NCI-H2081 (cell line): ENCODE measurements around the gene SFRP2.

Source experiments
- DNase-seq, 2 experiments: peaks; one replicate each; lab custom pipeline; 2025; lab: John Stamatoyannopoulos, UW

The SFRP2 gene

DNA sequence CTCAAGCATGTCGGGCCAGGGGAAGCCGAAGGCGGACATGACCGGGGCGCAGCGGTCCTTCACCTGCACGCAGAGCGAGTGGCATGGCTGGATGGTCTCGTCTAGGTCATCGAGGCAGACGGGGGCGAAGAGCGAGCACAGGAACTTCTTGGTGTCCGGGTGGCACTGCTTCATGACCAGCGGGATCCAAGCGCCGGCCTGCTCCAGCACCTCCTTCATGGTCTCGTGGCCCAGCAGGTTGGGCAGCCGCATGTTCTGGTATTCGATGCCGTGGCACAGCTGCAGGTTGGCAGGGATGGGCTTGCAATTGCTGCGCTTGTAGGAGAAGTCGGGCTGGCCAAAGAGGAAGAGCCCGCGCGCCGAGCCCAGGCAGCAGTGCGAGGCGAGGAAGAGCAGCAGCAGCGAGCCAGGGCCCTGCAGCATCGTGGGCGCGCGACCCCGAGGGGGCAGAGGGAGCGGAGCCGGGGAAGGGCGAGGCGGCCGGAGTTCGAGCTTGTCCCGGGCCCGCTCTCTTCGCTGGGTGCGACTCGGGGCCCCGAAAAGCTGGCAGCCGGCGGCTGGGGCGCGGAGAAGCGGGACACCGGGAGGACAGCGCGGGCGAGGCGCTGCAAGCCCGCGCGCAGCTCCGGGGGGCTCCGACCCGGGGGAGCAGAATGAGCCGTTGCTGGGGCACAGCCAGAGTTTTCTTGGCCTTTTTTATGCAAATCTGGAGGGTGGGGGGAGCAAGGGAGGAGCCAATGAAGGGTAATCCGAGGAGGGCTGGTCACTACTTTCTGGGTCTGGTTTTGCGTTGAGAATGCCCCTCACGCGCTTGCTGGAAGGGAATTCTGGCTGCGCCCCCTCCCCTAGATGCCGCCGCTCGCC, at the start of gene SFRP2:
Gene SFRP2, minus strand, starts transcription at position 671 of the 864 bp plus-strand sequence. Its CDS starts 248 bp downstream, at position 423.
- DNase-seq = no peak

DNA sequence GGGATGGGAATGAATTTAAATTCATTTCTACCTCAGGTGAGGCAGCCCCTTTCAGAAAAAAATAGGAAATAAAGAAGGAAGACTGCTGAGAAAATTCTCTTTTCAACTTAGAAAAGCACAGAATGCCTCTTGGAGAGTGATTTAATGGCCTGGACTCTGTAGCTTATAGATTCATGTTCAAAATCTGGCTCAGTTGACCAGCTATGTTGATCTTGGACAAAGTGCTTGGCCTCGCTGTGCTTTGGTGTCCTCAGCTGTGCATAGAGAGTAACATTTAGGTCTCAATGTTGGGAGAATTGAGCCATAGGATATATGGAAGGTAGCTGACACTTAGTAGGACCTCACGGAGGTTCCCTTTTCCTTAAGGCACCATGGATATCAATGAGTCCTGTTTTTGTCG, 49.7 kb upstream of the SFRP2 start:
- DNase-seq = no peak

- DNase-seq = peak in 1 of 2 experiments; percentile 24
These were observed 46.0 kb upstream of the SFRP2 start for GRCh38 chr4:153834901-153835300.

DNA sequence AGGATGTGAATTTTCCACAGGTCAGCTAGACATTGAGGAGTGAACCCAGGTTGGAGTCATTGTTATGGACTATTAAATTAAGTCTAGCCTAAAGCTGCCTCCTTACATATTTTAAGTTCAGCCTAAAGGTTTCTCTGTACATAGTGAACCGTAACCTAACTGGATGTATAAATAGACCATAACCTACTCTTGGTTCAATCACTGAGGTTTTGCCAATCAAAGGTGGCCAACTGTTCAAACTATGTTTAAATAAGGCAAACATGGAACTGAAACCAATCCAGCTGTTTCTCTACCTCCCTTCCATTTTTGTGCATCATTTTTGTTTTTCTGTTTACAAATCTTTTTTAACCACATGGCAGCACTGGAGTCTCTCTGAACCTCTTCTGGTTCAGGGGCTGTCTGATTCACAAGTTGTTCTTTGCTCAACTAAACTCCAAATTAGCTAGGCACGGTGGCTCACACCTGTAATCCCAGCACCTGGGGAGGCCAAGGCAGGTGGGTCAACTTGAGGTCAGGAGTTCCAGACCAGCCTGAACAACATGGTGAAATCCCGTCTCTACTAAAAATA, 43.9 kb upstream of the SFRP2 start:
- DNase-seq = no peak

GRCh38 chr4:153832054-153832453, 43.2 kb upstream of the SFRP2 start:
- no peak for DNase-seq

DNA sequence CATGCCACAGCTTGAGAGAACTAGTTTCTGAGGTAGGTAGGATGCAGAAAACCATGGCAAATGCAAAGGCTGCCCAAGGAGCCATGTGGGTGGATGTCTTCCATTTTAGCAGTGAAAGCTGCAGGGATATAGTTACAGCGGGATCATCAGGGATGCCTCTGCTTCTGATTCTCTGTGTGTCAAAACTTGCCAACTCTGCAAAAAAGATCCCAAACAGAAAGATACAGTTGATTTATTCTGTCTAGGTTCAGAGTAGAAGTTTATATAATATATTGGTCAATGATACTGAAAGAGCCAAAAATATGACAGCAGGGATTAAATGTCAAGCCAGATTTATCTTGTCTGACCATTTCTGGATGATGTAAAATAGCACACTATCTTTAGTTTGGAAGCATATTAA, 42.4 kb upstream of the SFRP2 start:
- DNase-seq = no peak

- DNase-seq = no peak
These were observed 36.8 kb upstream of the SFRP2 start for GRCh38 chr4:153825691-153826090.

GRCh38 chr4:153825126-153825525, 36.2 kb upstream of the SFRP2 start:
- no peak for DNase-seq

DNA sequence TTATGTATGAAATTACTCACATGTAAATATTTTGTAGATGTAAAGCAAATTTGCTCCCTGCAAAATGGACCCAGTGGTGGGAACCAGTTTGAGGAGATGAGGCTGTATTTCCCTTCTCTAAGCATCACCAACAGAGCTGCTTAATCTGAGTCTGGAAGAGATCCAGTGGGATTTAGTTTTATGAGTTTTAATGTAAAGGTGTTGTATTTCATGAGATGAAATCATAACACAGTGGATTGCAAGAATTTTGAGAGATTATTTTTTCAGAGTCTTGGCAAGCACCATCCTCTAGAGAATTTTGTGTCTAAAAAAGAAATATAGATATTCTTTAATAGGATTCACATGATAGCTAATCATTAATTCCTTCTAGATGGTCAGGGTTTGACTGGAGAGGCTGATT, 35.6 kb upstream of the SFRP2 start:
- no peak for DNase-seq

DNA sequence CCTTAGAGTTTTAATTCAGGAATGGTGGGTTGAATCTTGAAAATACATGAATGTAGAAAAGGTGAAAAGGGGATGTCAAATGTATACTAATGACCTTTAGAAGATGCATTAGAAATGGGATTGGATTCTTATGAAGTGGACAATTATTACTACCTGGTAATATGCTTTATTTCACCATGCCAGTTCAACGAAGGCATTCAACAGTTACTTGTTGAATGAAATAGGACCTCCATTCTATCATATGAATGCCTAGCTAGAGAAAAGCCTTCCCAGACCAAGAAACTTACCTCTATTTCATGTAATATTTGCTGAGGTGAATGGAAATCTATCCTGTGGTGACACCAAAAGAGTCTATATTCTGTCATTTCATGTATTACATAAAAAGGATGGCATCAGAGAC, 34.6 kb upstream of the SFRP2 start:
- no peak for DNase-seq

- DNase-seq = no peak
These were observed 33.4 kb upstream of the SFRP2 start for GRCh38 chr4:153822316-153822715.

DNA sequence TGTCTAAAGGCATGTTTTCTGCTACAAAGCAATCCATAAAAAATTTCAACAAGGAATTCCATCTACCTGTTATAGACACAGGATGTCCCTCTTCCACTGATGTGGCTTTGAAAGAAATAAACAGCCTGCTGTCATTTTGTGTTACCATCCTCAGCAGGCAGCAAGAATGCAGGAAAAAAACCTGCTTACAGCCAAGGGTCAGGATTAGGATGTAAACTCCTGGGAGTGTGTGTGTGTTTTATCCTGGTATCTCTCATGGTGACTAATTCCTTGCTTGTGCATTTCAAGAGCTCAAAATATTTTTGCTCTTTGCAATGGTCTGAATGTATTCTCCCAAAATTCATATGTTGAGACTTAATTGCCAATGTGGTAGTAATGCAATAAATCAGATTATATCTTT, 28.6 kb upstream of the SFRP2 start:
- DNase-seq = no peak

GRCh38 chr4:153816542-153816941, 27.7 kb upstream of the SFRP2 start:
- DNase-seq = no peak

DNA sequence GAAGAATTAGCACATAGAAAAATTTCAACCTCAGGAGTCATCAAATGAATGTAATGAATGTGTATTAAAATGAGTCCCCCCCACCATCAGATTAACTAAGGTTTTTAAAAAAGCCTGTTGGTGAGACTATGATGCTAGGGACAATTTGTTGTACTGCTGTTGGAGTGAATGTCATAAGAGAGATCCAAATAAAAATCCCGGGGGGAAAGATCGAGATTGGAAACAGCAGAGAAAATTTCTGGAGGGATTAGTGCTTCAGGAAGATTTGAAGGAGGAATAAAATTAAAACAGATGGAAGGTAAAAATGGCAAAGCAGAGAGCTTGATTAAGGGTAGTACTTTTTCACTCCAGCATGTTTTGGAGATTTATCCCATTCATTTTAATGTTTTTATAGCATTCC, 25.9 kb upstream of the SFRP2 start:
- no peak for DNase-seq

DNA sequence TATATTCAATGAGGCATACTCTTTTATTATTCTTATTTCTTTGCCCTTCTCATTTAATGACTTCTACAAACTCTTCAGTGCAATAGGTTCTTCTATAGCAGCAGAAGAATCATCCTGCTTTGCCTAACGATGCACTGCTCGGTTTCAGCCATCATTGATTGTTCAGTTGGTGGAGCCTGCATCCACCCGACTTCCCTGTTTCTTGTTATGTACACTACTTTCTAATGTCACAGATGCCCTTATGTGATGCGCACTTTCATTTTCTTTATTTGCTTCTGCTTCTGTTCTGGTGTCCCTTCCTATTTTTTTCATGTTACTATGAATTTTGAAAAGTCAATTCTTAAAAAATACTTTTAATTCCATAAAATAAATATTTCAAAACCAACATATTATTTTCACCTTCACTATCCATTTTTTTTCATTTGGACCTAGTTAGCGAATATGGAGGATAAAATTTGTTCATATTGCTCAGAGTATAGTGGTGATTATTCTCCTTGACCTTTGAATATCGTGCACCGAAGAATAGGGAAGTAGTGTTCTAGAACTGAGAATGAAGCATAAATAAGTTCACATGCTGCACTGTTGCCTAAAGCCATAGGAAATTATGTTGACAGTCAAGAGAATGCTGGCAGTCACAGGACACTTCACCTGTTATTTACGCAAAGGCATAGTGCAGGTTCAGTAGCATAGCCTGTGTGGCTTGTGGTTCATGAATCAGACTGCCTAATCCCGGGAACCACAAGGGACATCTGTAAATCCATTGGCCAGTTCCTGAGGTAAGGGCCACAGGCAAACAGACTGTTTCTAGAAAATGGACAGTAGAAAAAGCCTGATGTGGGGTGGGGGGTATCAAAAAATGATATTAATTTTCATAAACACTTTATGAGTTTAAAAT, 21.3 kb upstream of the SFRP2 start:
- no peak for DNase-seq

GRCh38 chr4:153809307-153809706, 20.4 kb upstream of the SFRP2 start:
- DNase-seq = no peak

DNA sequence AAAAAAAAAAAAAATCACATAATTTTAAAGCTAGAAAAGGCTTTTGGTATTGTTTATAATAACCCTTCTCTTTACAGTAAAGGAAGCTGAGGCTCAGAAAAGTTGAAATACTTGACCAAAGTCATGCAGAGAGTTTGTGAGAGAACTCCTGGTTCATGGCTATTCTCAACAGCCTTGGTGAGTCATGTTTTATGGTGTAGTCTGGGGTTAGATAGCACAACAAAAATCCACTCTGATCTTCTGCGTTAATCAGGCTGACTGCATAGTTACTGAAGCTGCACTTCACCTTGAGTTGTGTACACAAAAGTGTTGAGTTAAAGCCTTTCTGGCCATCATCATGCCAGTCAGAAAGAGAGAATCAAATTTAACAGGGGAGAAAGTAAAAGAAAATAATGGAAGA, 19.3 kb upstream of the SFRP2 start:
- DNase-seq = no peak

- DNase-seq = no peak
These were observed 17.2 kb upstream of the SFRP2 start for GRCh38 chr4:153806073-153806472.

DNA sequence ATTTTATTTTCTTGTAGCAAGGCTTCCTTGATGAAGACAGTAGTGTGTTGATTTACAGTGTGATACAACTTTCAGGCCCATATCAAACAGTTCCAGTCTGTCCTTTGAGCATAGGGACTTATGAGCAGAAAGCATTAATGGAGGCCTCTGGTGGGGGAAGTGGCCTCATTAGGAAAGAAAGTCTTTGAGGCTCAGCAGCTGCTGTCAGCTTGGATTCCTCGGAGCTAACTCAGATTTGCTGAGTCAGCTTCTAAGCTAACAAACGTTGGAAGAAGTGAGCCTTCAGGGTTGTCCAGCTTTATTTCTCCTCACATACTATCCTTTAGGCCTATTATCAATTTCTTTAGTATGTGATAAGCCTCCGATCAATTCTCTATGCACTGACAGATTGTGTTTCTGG, 15.8 kb upstream of the SFRP2 start:
- DNase-seq = no peak

- DNase-seq = no peak
These were observed 10.8 kb upstream of the SFRP2 start for GRCh38 chr4:153799694-153800074.

- no peak for DNase-seq
These were observed 10.2 kb upstream of the SFRP2 start for GRCh38 chr4:153798901-153799693.

DNA sequence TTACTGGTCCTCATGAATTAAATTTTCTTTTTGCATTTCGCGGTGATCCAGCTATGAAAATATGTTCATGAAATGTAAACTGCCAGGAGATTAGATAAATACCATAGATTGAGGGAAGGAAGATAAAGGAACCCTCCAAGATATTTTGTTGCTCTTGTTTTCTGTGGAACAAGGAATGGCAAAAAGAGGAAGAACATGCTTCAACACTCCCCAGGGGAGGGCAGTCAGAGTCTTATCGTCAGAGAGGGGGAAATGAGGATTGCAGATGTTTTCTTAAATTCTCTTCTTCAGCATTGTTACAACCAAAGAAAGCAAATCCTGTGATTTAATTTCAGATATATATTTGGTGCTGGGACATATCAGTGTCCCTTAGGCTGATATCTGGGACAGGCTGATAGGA, 9.5 kb upstream of the SFRP2 start:
- DNase-seq = no peak
